KBM-7 (cell line): ENCODE data around the gene ATP5ME.
"Not testable (repeated sequence)": the region's sequence is repeated elsewhere in the genome, so short reads cannot be mapped to it uniquely, and the experiment has no call there.

Experiments
- DNase-seq: peaks from one replicate; pipeline ENCODE4 v3.0.0-alpha.2; 2015
- in situ Hi-C: fragments of 300-500 bp; cut with MboI; formaldehyde crosslinking; loops from 2 replicates; pipeline ENCODE4 v1.14.3; 2020; ENCODE audit warnings: low sequenced_read_pairs, low pct_unique_long_range_greater_than_20kb, mixed read lengths

ATP5ME gene

DNA sequence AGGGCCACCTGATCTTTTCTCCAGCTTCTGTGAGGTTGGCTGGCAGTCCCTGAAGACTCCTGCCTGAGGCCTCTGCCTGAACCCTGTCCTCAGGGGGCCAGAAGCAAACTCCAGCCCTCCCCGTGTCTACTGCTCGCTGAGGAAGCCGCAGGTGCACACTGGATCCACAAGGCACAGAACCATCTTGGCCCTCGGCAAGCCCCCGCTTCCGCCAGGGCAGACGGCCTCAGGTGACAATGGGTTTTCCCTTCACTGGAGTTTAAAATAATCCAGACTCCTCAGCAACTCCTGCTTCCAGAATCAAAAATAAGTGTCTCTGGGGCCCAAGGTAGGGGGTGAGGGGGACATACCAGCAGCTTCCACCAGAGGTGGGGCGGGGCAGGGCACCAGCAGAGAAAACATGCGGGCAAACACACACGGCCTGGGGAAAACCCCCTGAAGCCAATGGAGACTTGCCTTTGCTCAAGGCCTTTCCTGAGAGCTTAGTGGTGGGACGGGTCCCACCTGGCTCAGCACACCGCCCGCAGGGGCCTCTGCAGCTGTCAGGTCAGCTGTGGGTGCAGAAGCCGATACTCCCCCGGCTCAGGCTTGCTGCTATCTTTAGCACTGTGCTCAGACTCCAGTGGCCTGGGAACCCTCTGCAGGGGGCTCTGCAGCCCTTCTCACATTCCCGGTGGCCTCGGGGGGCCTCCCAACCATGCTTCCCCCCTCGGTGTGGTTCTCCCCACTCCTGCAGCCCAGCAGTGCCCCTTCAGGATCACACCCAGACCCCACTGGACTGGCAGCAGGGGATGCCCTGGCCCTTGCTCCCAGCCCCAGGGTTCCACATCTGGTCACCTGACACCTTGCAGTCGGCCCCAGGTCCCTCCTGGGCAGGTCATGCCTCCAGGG lies 2.1 kb upstream of the ATP5ME start:
- DNase-seq: no peak
- in situ Hi-C loops: no loop called here

DNA sequence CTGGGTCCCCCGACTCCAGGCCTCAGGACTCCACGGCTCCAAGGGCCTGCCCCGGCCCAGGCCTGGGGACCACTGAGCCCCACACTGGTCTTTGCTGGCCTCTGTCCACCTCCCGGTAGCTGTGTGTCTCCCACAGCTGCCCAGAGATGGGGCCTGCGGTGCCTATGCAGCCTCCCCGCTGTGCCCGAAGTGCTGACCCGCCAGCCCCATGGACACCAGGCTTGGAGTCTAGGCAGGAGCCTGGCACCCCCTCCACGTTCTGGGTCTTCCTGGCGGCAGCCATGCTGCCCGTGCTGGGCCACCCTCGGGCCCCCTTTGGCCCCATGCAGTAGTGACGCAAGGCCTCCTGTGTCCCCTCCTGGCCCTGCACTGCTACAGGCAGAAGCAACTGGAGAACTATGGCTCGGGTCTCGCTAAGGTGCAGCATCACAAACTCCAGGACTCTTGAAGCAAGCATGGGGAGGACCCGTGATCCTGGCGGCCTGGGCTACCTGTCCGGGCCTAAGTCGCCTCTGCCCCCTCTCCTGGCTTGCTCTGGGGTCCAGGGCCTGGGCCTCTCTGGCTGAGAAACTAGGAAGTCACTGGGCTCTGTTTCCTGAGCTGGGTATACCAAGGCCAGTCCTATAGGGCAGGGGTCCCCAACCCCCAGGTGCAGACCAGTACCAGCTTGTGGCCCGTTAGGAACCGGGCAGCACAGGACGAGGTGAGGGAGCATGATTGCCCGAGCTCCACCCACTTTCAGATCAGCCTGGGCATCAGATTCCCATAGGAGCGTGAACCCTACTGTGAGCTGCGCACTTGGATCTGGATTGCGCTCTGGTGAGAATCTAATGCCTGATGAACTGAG lies 1.2 kb upstream of the ATP5ME start:
- in situ Hi-C loops: no loop called here
- no peak for DNase-seq

GRCh38 chr4:673349-674091 lies 556 bp downstream of the ATP5ME start:
- in situ Hi-C loops: no loop called here
- DNase-seq: peak; percentile 20

GRCh38 chr4:671769-672168 lies 2.3 kb downstream of the ATP5ME start:
- in situ Hi-C loops: no loop called here

GRCh38 chr4:669806-670559 lies 4.1 kb downstream of the ATP5ME start:
- in situ Hi-C loops, DNase-seq: not testable (repeated sequence)

More at GRCh38 chr4:671769-672168, 2.3 kb downstream of the ATP5ME start:
- no peak for DNase-seq

GRCh38 chr4:668219-668618 lies 5.9 kb downstream of the ATP5ME start:
- DNase-seq, in situ Hi-C loops: not testable (repeated sequence)

DNA sequence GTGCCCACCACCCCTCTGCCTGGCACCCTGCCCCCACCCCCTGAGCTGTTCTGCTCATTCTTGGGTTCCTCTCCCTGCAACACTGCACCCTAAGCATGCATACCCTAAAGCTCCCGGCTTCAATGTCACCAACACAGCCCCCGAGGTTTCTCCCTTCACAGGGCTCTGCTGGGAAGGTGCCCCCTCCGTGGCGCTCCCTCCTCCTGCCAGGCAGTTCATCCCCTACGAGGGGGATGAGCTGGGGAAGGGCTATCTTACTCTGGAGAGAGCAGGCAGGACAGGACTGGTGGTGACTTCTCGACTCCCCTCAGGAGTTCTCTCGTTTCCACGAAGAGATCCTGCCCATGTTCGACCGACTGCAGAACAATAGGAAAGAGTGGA lies 6.5 kb downstream of the ATP5ME start:
- in situ Hi-C loops: no loop called here

DNA sequence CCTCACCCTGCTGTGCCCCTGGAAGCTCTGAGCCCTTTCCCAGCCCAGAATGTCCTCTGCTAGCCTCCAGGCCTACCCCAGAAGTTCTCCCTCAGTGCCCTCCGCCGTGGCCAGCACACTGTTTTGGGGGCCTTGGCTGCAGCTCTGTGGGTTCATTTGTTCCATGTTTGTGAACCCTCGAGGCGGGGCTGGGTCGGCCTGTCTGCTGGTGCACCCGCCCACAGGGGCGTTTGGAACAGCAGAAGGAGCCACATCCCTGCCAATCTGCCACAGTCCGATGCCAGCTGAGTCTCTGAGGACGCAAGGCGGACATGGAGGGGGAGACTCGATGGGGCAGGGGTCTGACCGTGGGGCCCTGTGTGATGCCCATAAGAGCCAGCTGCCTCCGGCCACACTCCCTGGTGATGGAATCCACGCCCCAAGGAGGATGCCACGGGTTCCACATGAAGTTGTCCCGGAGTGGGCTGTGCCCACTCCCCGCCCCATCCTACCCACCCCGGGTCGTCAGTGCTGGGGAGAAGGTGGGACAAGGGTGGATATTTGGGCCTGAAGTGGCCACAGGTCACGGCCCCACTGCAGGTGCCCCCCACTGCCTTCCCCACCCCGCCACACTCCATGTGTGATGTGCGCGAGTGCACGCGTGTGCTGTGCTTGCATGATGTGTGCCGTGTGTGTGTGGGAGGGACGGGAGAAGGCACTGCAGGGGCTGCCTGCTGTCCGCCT lies 7.1 kb downstream of the ATP5ME start:
- no peak for DNase-seq
- in situ Hi-C loops: no loop called here

More for the DNA sequence above, 6.5 kb downstream of the ATP5ME start:
- DNase-seq: no peak

DNA sequence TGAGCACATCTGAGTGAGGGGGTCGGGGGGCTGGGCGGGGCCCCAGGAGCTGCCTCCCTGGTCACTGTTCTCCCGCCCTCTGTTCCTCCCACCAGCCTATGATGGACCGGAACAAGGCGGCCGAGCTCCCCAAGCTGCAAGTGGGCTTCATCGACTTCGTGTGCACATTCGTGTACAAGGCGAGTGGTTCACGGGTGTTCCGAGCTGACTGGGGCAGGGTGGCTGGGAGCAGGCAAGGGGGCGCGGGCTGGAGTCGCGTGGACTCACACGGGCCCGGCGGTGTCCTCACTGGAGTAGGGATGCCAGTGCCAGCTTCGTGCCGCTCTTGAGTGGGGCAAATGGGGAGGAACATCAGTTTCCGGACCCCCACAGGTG lies 7.7 kb downstream of the ATP5ME start:
- DNase-seq: no peak
- in situ Hi-C loops: no loop called here

GRCh38 chr4:665751-666435 lies 8.2 kb downstream of the ATP5ME start:
- in situ Hi-C loops: no loop called here
- DNase-seq: no peak

GRCh38 chr4:665381-665750 lies 8.7 kb downstream of the ATP5ME start:
- DNase-seq: no peak
- in situ Hi-C loops: no loop called here

DNA sequence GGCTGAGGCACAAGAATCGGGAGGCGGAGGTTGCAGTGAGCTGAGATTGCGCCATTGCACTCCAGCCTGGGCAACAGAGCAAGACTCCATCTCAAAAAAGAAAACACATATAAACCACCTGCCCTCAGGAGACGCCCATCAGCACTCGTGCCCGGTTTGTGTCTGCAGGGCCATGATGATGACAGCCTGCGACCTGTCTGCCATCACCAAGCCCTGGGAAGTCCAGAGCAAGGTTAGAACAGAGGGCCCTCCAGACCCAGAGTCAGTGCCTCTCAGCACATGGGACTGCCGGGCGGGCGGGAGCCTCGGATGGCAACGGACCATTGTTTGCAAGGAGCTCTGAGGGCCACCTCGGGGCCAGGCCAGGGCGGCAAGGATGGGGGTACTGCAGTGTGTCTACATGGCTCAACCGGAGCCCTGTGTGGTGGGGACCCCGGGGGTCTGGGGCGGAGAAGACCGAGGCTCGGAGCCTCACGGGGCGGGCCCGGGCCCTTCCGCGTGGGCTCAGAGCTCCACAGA lies 9.3 kb downstream of the ATP5ME start:
- DNase-seq: no peak
- in situ Hi-C loops: no loop called here

DNA sequence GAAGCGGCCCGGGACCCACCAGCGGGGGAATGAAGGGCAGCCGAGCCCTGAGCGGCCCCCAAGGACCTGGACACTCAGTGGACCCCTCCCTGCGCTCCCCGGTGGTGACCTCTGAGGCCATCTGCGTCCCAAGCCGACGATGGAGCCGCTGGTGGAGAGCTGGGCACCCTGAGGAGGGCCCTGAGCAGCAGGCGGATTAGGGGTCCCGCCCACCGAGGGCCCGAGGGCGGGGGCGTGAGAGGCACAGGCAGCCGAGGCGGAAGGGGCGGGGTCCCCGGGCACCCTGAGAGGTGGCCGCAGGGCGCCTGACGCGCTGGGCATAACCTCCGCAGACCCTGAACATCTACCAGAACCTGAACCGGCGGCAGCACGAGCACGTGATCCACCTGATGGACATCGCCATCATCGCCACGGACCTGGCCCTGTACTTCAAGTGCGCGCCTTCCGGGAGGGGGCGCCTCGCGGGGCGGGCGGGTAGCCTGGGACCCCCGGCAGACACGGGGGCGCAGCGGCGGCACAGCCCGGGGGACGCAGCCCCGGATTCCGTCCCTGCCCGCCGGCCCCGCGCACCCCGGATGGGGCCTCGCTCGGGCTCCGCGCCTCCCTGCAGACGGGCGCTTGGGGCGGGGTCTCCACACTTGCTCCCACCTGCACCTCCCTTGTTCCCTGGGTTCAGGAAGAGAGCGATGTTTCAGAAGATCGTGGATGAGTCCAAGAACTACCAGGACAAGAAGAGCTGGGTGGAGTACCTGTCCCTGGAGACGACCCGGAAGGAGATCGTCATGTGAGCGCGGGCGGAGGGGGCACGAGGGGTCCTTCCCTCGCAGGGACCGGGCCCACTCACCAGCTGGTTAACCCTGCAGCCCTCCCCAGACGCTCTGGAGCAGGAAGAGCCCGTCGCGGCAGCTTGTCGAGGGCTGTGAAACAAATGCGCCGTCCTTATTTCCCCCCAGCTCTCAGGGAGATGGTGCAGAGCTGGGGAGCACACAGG lies 10.3 kb downstream of the ATP5ME start:
- in situ Hi-C loops: no loop called here
- no peak for DNase-seq

GRCh38 chr4:663046-663437 lies 11.0 kb downstream of the ATP5ME start:
- in situ Hi-C loops: no loop called here
- no peak for DNase-seq

- DNase-seq: no peak
- in situ Hi-C loops: no loop called here
Measured at GRCh38 chr4:661881-662761, 12.0 kb downstream of the ATP5ME start.

GRCh38 chr4:661231-661630 lies 12.8 kb downstream of the ATP5ME start:
- no peak for DNase-seq
- in situ Hi-C loops: no loop called here
